Right cardiac atrium (tissue), 5 donors: ENCODE data around the gene WDR5. TPM values are rescaled to one million over a fixed set of nuclear protein-coding genes. Genes with fewer than 3 reads are reported as not detected.

ENCODE experiments used
- ATAC-seq, 2 donors: fragments of 200-7000 bp; cut with Tn5 transposase; one replicate each; pipeline versions ENCODE4 v1.8.0 to v1.9.1; 2020; ENCODE audit warnings: moderate library complexity in 2 of 2, mild to moderate bottlenecking in 1 of 2
- DNase-seq, 3 donors: peaks; one replicate each; pipeline ENCODE4 v3.0.0-alpha.2; 2020
- H3K27ac ChIP-seq: one replicate; pipeline ENCODE4 v1.5.1; 2013; ENCODE audit warnings: mild to moderate bottlenecking, low read length, control low read depth, moderate library complexity
- H3K27me3 ChIP-seq: one replicate; pipeline ENCODE4 v1.6.1; 2013; ENCODE audit not compliant: control insufficient read depth, insufficient read depth
- H3K4me1 ChIP-seq: one replicate; pipeline ENCODE4 v1.6.1; 2013; ENCODE audit warnings: low read length; ENCODE audit not compliant: control insufficient read depth, insufficient read depth
- H3K4me3 ChIP-seq: one replicate; pipeline ENCODE4 v1.5.1; 2013; ENCODE audit warnings: low read length, control low read depth
- H3K9me3 ChIP-seq: one replicate; pipeline ENCODE4 v1.6.1; 2013; ENCODE audit warnings: low read length; ENCODE audit not compliant: control insufficient read depth
- WGBS: extraction: QIAGEN DNeasy Blood & Tissue Kit; methylation state at CpG from one replicate; pipeline ENCODE4 v1.1.7; 2013; 5-methylcytosine and 5-hydroxymethylcytosine counted together
- intact Hi-C, 4 donors: fragments of 100-400 bp; cut with DNase I; formaldehyde crosslinking; loops; one replicate each; pipeline versions ENCODE4 v1.11.0 to v1.14.0; 2022 to 2023
- polyA plus RNA-seq: library from polyadenylated mRNA; stranded (reverse); fragments of 200-250 nt; gene quantifications from one replicate; pipeline ENCODE4 v1.2.3, GENCODE V29; 2013
- total RNA-seq, 4 donors: library from RNA; stranded (reverse); fragmentation: NEBNext Ultra II Directional; extraction: Animal tissue kit (Norgen Biotek cat#: 25700); gene quantifications; one replicate each; pipeline ENCODE4 v1.2.1, GENCODE V29; 2021
- donor health status: healthy with polysubstance abuse.
- donor health status: DM: no; HTN: yes; CAD: no.
- donor health status: DM: no; HTN: no; CAD: no.
- donor health status: DM: no; HTN: yes; CAD: no; lungs with severe emphysema.
- donor health status: DM: yes; HTN: yes; CAD: no.

The WDR5 gene
- total and polyA plus RNA-seq, 5 donors = 13.3 to 18.3 (median 17.4) TPM

GRCh38 chr9:134181648-134182034 is 45.8 kb downstream of the WDR5 start:
- intact Hi-C loops = no loop called here
- Histone ChIP-seq H3K9me3 (no peaks in the 10 kb centered on the region), H3K27ac (no peak overlapping the region), H3K27me3 (no peaks in the 10 kb centered on the region), H3K4me3 (no peak overlapping the region), H3K4me1 (no peaks in the 10 kb centered on the region)
- 89% methylated on average over 8 of the region's 8 CpGs for WGBS
- no peak for ATAC-seq
- peak in 2 of 3 donors; percentile 31 to 42 for DNase-seq

DNA sequence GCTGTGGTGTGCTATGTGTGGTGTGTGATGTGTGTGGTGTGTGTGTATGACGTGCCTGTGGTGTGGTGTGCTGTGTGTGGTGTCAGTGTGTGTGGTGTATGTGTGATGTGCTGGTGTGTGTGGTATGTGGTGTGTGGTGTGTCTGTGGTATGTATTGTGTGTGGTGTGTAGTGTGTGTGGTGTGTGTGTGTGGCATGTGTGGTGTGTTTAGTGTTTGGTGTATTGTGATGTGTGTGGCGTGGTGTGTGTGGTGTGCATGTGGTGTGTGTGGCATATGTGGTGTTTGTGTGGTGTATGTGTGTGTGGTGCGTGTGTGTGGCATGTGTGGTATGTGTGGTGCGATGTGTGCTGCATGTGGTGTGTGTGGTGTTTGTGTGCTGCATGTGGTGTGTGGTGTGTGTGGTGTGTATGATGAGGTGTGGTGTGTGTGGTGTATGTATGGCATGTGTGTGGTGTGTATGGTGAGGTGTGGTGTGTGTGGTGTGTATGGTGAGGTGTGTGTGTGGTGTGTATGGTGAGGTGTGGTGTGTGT is 46.7 kb downstream of the WDR5 start:
- DNase-seq = no peak
- ATAC-seq = peak; percentile 82 to 83
- Histone ChIP-seq H3K27ac (no peak overlapping the region), H3K9me3 (no peaks in the 10 kb centered on the region), H3K4me1 (no peaks in the 10 kb centered on the region), H3K4me3 (no peak overlapping the region), H3K27me3 (no peaks in the 10 kb centered on the region)
- 94% methylated on average over 4 of the region's 4 CpGs for WGBS
- intact Hi-C loops = no loop called here

GRCh38 chr9:134185536-134186011 is 49.7 kb downstream of the WDR5 start:
- Histone ChIP-seq H3K4me1 (peaks cover 5% of the 10 kb centered on the region), H3K27ac (no peak overlapping the region), H3K4me3 (no peak overlapping the region), H3K27me3 (no peaks in the 10 kb centered on the region), H3K9me3 (no peaks in the 10 kb centered on the region)
- ATAC-seq = no peak
- no peak for DNase-seq
- intact Hi-C loops = no loop called here
- 73% methylated on average over 8 of the region's 8 CpGs for WGBS

GRCh38 chr9:134186471-134187109 is 50.7 kb downstream of the WDR5 start:
- peaks cover 5% of the 10 kb centered on the region for H3K4me1 ChIP-seq
- intact Hi-C loops = no loop called here
- H3K4me3 ChIP-seq = no peak overlapping the region
- H3K27me3 ChIP-seq = no peaks in the 10 kb centered on the region
- H3K9me3 ChIP-seq = no peaks in the 10 kb centered on the region
- DNase-seq = peak in 2 of 3 donors; percentile 57 to 64
- no peak for ATAC-seq
- 56% methylated on average over 21 of the region's 21 CpGs for WGBS
- H3K27ac ChIP-seq = no peak overlapping the region

GRCh38 chr9:134187110-134187531 is 51.2 kb downstream of the WDR5 start:
- no peak overlapping the region for H3K4me3 ChIP-seq
- intact Hi-C loops = no loop called here
- H3K4me1 ChIP-seq = peaks cover 5% of the 10 kb centered on the region
- WGBS = 91% methylated on average over 12 of the region's 12 CpGs
- ATAC-seq = no peak
- H3K27ac ChIP-seq = no peak overlapping the region
- peak in 2 of 3 donors; percentile 27 to 59 for DNase-seq
- H3K27me3 ChIP-seq = no peaks in the 10 kb centered on the region
- no peaks in the 10 kb centered on the region for H3K9me3 ChIP-seq

- whole genome bisulfite sequencing = 86% methylated on average over 12 of the region's 12 CpGs
- no peaks in the 10 kb centered on the region for H3K9me3 ChIP-seq
- H3K4me3 ChIP-seq = no peak overlapping the region
- H3K4me1 ChIP-seq = peaks cover 5% of the 10 kb centered on the region
- no peak overlapping the region for H3K27ac ChIP-seq
- no peaks in the 10 kb centered on the region for H3K27me3 ChIP-seq
- intact Hi-C loops = no loop called here
- DNase-seq (peak in 1 of 3 donors; percentile 54), ATAC-seq (no peak)
Measured at GRCh38 chr9:134187891-134188385, 52.1 kb downstream of the WDR5 start.

DNA sequence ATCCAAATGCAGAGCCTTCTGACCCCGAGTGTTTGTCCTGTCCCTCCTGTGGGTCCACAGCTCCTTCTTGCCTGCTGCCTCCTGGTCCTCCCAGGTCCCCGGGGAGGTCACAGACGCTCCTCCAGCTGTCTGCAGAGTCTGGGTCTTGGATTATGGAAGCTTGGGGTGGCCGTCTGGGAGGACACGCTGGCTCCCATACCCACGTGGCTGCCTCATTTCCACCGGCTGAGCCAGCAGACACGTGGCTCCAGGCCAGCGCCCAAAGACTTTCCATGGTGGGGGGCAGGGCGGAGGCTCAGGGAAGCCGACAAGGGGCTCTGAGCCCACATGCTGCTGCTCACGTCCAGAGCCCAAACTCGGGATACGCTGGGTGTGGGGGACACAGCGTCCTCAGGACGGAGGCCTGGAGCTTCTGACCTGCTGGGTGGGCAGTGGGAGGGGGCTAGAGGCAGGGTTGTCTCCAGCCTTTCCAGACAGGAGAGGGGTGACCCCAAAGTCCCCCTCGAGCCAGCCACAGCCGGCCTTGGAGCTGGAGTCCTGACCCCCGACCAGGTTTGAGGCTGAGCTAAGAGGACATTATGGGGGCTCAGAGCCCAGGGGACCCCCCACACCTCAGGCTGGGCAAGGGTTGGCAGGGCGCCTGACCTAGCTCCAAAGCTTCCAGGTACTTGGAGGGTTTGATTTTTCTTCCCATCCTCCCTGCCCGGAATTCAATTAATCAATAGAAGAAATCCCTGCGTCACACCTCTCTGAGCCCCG is 52.7 kb downstream of the WDR5 start:
- no peaks in the 10 kb centered on the region for H3K9me3 ChIP-seq
- WGBS = 46% methylated on average over 23 of the region's 23 CpGs
- ATAC-seq = peak; percentile 46 to 49
- H3K27ac ChIP-seq = no peak overlapping the region
- no peak overlapping the region for H3K4me3 ChIP-seq
- intact Hi-C loops = no loop called here
- peaks cover 5% of the 10 kb centered on the region for H3K4me1 ChIP-seq
- peak; percentile 52 to 83 (median 77) for DNase-seq
- no peaks in the 10 kb centered on the region for H3K27me3 ChIP-seq

GRCh38 chr9:134189145-134189469 is 53.2 kb downstream of the WDR5 start:
- WGBS = 48% methylated on average over 15 of the region's 15 CpGs
- Histone ChIP-seq H3K9me3 (no peaks in the 10 kb centered on the region), H3K4me1 (peaks cover 5% of the 10 kb centered on the region), H3K4me3 (no peak overlapping the region), H3K27me3 (no peaks in the 10 kb centered on the region), H3K27ac (no peak overlapping the region)
- ATAC-seq = peak; percentile 11 to 42
- intact Hi-C loops = no loop called here
- DNase-seq = peak; percentile 14 to 48 (median 16)

DNA sequence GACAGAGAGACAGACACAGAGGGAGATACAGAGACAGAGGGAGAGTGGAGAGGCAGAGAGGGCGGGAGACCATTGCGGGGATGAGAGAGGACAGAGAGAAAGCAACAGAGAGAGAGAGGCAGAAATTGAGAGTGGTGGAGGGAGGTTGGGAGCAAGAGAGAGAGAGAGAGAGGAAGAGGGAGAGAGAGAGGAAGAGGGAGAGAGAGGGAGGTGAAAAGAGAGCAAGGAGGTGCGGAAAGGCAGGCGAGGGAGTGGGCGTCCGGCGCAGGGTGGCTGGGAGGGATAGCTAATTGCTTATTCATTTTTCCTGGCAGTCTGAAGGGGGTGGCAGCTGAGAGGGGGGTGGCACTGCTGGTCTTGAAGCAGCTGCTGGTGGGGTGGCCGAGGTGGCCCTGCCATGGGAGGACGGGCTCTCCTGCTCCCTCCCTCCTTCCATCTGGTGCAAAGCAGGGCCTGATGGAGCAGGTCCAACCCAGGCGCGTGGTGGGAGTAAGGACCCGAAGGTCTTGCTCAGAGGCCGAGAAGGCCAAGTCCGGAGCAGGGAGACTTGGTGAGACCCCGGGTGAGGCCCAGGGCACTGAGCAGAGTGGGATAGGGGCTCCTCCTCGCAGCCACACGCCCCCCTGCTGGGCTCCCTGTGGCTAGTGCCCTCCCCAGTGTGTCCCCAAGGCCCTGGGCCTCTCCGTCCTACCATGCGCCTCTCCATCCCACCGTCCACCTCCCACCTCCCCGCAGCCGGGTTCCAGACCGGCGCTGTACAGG is 53.8 kb downstream of the WDR5 start:
- H3K27me3 ChIP-seq = no peaks in the 10 kb centered on the region
- WGBS = 59% methylated on average over 24 of the region's 24 CpGs
- no peak overlapping the region for H3K4me3 ChIP-seq
- no peak overlapping the region for H3K27ac ChIP-seq
- DNase-seq = peak; percentile 18 to 63 (median 62)
- ATAC-seq = peak; percentile 8 to 28
- H3K9me3 ChIP-seq = no peaks in the 10 kb centered on the region
- H3K4me1 ChIP-seq = peaks cover 5% of the 10 kb centered on the region
- intact Hi-C loops = no loop called here

DNA sequence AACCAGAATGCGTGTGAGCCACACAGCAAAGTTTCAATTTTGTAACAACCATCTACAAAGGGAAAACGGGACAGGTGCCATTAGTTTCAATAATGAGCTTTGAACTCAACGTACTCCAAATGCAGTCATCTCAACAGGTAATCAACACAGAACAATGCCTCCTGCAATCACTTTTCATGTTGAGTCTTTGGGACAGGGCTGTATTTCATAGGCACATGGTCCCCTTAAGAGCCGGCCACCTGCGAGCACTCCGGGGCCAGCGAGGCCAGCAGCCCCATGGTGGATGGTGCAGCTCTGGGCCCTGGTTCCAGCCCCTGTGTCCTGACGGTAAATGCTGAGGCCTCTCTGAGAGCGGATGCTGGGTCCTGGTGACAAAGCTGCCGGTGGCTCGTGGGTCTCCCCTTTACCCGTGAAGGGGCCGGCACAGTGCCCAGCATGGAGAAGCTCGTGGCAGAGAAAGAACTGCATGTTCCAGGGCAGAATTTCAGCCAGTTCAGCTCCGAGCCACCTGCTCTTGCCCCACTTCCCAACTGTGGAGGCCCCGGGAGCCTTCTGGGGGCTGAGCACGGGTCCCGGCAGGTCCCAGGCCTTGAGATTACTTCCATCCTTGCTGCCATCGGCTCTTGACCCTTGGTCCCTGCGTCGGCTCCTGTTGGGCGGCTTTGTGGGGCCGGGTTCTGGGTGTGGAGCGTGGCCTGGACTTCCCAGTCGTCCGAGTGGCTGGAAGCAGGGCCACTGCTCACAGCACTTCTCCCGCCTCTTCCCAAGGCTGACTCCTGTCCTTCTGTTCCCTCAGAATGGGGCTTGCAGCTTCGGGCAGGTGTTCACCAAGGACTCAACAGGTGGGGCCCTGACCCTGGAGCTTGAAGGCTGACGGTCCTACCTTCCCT is 54.6 kb downstream of the WDR5 start:
- intact Hi-C loops = no loop called here
- WGBS = 90% methylated on average over 29 of the region's 29 CpGs
- ATAC-seq (no peak), DNase-seq (peak; percentile 12 to 45 (median 42))
- no peak overlapping the region for H3K4me3 ChIP-seq
- H3K4me1 ChIP-seq = peaks cover 5% of the 10 kb centered on the region
- no peak overlapping the region for H3K27ac ChIP-seq
- no peaks in the 10 kb centered on the region for H3K27me3 ChIP-seq
- H3K9me3 ChIP-seq = no peaks in the 10 kb centered on the region
